Calu3 (cell line): ENCODE results near the gene MTMR3. TPM values are rescaled to one million over a fixed set of nuclear protein-coding genes. Genes with fewer than 3 reads are reported as not detected.

Experiments used
- BruUV-seq: library from RNA; stranded (reverse); fragments of 400-500 nt; replicated peaks from 2 replicates; lab custom pipeline; 2021; lab: Mats Ljungman, UMichigan
- CTCF ChIA-PET: fragments of 300-600 bp; sonication (Branson Sonifier 250); formaldehyde crosslinking; loops from one replicate; lab custom pipeline; 2022; ENCODE audit warnings: antibody characterized with exemption; lab: Charles Lee
- DNase-seq: peaks from one replicate; pipeline ENCODE4 v3.0.0; 2022
- H3K27ac Mint-ChIP-seq: one replicate; pipeline ENCODE4 v1.8.0; 2022; ENCODE audit warnings: mixed read lengths; ENCODE audit not compliant: unreplicated experiment
- H3K27me3 Mint-ChIP-seq: one replicate; pipeline ENCODE4 v1.8.0; 2022; ENCODE audit warnings: mixed read lengths; ENCODE audit not compliant: unreplicated experiment
- H3K36me3 Mint-ChIP-seq: one replicate; pipeline ENCODE4 v1.8.0; 2022; ENCODE audit warnings: mild to moderate bottlenecking, moderate library complexity, mixed read lengths; ENCODE audit not compliant: insufficient read depth, unreplicated experiment
- H3K4me1 Mint-ChIP-seq: one replicate; pipeline ENCODE4 v1.8.0; 2022; ENCODE audit warnings: mild to moderate bottlenecking, low read depth, mixed read lengths; ENCODE audit not compliant: unreplicated experiment
- H3K4me3 Mint-ChIP-seq: one replicate; pipeline ENCODE4 v1.8.0; 2022; ENCODE audit warnings: mild to moderate bottlenecking, low read depth, moderate library complexity, mixed read lengths; ENCODE audit not compliant: unreplicated experiment
- H3K9me3 Mint-ChIP-seq: one replicate; pipeline ENCODE4 v1.8.0; 2022; ENCODE audit warnings: low read depth, mixed read lengths; ENCODE audit not compliant: unreplicated experiment
- intact Hi-C: fragments of 100-400 bp; cut with micrococcal nuclease; formaldehyde crosslinking; loops from one replicate; pipeline ENCODE4 v1.10.0; 2022; ENCODE audit not compliant: unreplicated experiment
- total RNA-seq: library from RNA; stranded (reverse); gene quantifications from 2 replicates; pipeline ENCODE4 v1.2.3, GENCODE V29; 2022
- TF ChIP-seq, protein P1 (sequence below): fragments of 200-600 bp; IDR thresholded peaks from one replicate; pipeline ENCODE4 v1.8.0; 2022; ENCODE audit warnings: antibody characterized with exemption; ENCODE audit not compliant: unreplicated experiment

Gene MTMR3
- total RNA-seq, 1 experiment from 2014 or later: 34.5 TPM

DNA sequence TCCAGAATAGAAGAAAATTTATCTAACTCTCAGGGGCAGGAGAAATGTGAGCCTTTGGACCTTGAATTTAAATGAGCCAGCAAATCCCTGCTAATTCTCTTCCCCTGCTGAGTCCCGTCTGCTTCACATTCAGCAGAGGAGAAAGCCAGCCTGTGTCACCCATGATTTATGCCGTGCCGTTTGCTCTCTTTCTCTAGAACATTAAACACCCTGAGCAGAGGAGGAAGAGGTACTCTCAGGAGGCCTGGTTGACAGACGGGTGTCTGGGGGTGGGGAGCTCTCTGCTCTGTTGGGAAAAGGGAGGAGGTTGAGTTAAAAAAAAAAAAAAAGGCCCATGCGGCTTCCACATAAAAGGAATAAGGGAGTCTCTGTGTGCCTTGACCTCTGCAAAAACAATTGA, 11.3 kb upstream of the MTMR3 start:
- H3K4me3 Mint-ChIP-seq: no peak overlapping the region
- no peak for DNase-seq
- H3K36me3 Mint-ChIP-seq: peaks cover 4% of the 10 kb centered on the region
- H3K27ac Mint-ChIP-seq: no peak overlapping the region
- H3K4me1 Mint-ChIP-seq: peaks cover 9% of the 10 kb centered on the region
- CTCF ChIA-PET: interaction anchor here (0.6 kb wide), 1 partner anchor 193 kb away, joined by 4 read pairs; no protein-coding TSS in a partner anchor
- no peaks in the 10 kb centered on the region for H3K27me3 Mint-ChIP-seq
- no peaks in the 10 kb centered on the region for H3K9me3 Mint-ChIP-seq
- BruUV-seq: no TSS peak
- intact Hi-C loops: no loop called here
- TF ChIP-seq, protein P1, sequence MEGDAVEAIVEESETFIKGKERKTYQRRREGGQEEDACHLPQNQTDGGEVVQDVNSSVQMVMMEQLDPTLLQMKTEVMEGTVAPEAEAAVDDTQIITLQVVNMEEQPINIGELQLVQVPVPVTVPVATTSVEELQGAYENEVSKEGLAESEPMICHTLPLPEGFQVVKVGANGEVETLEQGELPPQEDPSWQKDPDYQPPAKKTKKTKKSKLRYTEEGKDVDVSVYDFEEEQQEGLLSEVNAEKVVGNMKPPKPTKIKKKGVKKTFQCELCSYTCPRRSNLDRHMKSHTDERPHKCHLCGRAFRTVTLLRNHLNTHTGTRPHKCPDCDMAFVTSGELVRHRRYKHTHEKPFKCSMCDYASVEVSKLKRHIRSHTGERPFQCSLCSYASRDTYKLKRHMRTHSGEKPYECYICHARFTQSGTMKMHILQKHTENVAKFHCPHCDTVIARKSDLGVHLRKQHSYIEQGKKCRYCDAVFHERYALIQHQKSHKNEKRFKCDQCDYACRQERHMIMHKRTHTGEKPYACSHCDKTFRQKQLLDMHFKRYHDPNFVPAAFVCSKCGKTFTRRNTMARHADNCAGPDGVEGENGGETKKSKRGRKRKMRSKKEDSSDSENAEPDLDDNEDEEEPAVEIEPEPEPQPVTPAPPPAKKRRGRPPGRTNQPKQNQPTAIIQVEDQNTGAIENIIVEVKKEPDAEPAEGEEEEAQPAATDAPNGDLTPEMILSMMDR: no peak

DNA sequence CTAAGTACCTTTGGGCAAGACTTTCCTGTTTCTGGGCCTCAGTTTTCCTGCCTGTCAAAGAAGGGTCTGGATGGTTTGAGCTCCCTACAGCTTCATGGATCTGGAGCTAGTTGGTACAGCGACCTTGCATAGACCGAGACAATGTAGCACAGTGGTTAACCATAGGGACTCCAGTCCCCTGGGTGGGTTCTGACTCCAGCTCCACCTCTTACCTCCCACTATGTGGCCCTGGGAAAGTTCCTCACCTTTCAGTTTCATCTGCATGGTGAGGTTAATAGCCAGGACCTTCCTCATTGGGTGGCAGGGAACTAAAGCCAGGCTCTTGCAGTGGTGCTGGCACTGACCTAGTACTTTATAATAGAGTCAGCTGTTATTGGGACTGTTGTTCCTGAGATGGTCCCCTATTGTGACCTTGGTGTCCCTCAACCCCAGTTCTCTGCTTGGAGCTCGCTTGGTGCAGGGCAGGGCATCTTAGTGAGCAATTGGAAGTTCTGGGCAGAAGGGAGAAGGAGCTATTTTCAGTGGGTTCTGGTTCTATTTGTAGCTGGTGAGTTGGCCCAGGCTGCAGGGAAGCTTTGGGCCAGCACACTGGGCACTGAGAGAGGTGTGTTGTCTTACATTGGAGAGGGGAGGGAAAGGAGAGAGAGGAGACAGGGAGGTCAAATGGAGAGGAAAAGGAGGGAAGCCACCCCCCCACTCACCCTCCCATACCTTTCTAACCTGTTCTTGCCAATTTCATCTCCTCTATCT, 10.7 kb upstream of the MTMR3 start:
- TF ChIP-seq, protein P1: no peak
- no TSS peak for BruUV-seq
- Mint-ChIP-seq H3K27me3 (no peaks in the 10 kb centered on the region), H3K36me3 (peaks cover 4% of the 10 kb centered on the region), H3K27ac (no peak overlapping the region), H3K9me3 (no peaks in the 10 kb centered on the region), H3K4me1 (peaks cover 9% of the 10 kb centered on the region), H3K4me3 (no peak overlapping the region)
- intact Hi-C loops: no loop called here
- no peak for DNase-seq
- CTCF ChIA-PET: interaction anchor here (0.6 kb wide), 2 partner anchors 11 to 48 kb away, joined by 3 read pairs; partner anchors contain the start of gene MTMR3

- Mint-ChIP-seq H3K36me3 (peaks cover 4% of the 10 kb centered on the region), H3K9me3 (no peaks in the 10 kb centered on the region), H3K4me3 (no peak overlapping the region), H3K27me3 (no peaks in the 10 kb centered on the region), H3K27ac (no peak overlapping the region), H3K4me1 (peaks cover 9% of the 10 kb centered on the region)
- CTCF ChIA-PET: interaction anchor here (0.6 kb wide), 2 partner anchors 10 to 48 kb away, joined by 3 read pairs; partner anchors contain the start of gene MTMR3
- no TSS peak for BruUV-seq
- no peak for DNase-seq
- intact Hi-C loops: no loop called here
- TF ChIP-seq, protein P1: no peak
These were observed 10.0 kb upstream of the MTMR3 start for GRCh38 chr22:29872989-29873388.

DNA sequence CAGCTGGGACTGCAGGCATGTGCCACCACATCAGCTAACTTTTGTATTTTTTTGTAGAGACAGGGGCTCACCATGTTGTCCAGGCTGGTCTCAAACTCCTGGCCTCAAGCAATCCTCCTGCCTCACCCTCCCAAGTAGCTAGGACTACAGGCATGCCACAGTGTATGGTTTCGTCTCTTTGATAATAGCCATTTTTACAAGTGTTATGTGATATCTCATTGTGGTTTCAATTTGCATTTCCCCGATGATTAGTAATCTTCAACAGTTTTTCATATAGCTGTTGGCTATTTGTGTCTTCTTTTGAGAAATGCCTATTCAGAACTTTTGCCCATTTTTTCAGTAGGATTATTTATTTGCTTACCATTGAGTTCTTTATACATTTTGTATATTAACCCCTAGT, 9.0 kb upstream of the MTMR3 start:
- H3K4me1 Mint-ChIP-seq: peaks cover 9% of the 10 kb centered on the region
- TF ChIP-seq, protein P1: no peak
- intact Hi-C loops: no loop called here

More for the DNA sequence above, 9.0 kb upstream of the MTMR3 start:
- CTCF ChIA-PET: interaction anchor here (0.7 kb wide), 1 partner anchor 165 kb away, joined by 4 read pairs; no protein-coding TSS in a partner anchor
- Mint-ChIP-seq H3K9me3 (no peaks in the 10 kb centered on the region), H3K27me3 (no peaks in the 10 kb centered on the region), H3K36me3 (peaks cover 4% of the 10 kb centered on the region), H3K4me3 (no peak overlapping the region), H3K27ac (no peak overlapping the region)
- DNase-seq: no peak
- BruUV-seq: no TSS peak
